ENCODE results near the gene PRKAA1.
A peak's percentile ranks its signal among the peaks of the same experiment; 100 is the strongest.

The PRKAA1 gene

GRCh38 chr5:40743771-40744170 lies 54.4 kb downstream of the PRKAA1 start:
- TF ChIP-seq EZH2 (optimal IDR thresholded peaks at IDR 0.05; ENCODE audit: low read depth, low read length): no peak
- no peak for TF ChIP-seq CTCF (IDR thresholded peaks at IDR 0.05; ENCODE audit: low read length)
- H3K9me2 ChIP-seq (replicated peaks; ENCODE audit: insufficient read depth, low read length): no peaks in the 10 kb centered on the region
- no peak overlapping the region for H2AFZ ChIP-seq (ENCODE audit: low read length)
- no peaks in the 10 kb centered on the region for H3K9me3 ChIP-seq (replicated peaks; ENCODE audit: insufficient read depth, low read length)
- no peak overlapping the region for H3K4me2 ChIP-seq (ENCODE audit: low read depth, low read length)
- H3F3A ChIP-seq (ENCODE audit: insufficient read depth, low read length): no peaks in the 10 kb centered on the region
- H3K4me3 ChIP-seq (ENCODE audit: low read length): no peak overlapping the region
- no peaks in the 10 kb centered on the region for H3K27me3 ChIP-seq (replicated peaks; ENCODE audit: insufficient read depth, low read length)
- H4K20me1 ChIP-seq (ENCODE audit: insufficient read depth, low read length): no peaks in the 10 kb centered on the region
- DNase-seq: no peak
- no peak overlapping the region for H3K27ac ChIP-seq (ENCODE audit: low read length)
- 0 out of 2 replicates have a peak, but pooled peaks cover 11% of the 10 kb centered on the region for H3K79me2 ChIP-seq (ENCODE audit: low read length)
- no peak overlapping the region for H3K9ac ChIP-seq (ENCODE audit: low read length)
- no peaks in the 10 kb centered on the region for H3K36me3 ChIP-seq (replicated peaks; ENCODE audit: insufficient read depth, low read length)
- no peaks in the 10 kb centered on the region for H3K4me1 ChIP-seq (ENCODE audit: low read length)

GRCh38 chr5:40738502-40738901 lies 59.7 kb downstream of the PRKAA1 start:
- H3K9me3 ChIP-seq (replicated peaks; ENCODE audit: insufficient read depth, low read length): no peaks in the 10 kb centered on the region
- H3K27ac ChIP-seq (ENCODE audit: low read length): no peak overlapping the region
- H3K4me3 ChIP-seq (ENCODE audit: low read length): no peak overlapping the region
- H3K9ac ChIP-seq (ENCODE audit: low read length): no peak overlapping the region
- H3K27me3 ChIP-seq (replicated peaks; ENCODE audit: insufficient read depth, low read length): no peaks in the 10 kb centered on the region
- H3K4me1 ChIP-seq (ENCODE audit: low read length): no peaks in the 10 kb centered on the region
- no peak for TF ChIP-seq EZH2phosphoT487 (IDR thresholded peaks at IDR 0.05; ENCODE audit: low read length)
- TF ChIP-seq EZH2 (optimal IDR thresholded peaks at IDR 0.05; ENCODE audit: low read depth, low read length): no peak
- no peak for TF ChIP-seq CTCF (IDR thresholded peaks at IDR 0.05; ENCODE audit: low read length)
- H3F3A ChIP-seq (ENCODE audit: insufficient read depth, low read length): no peaks in the 10 kb centered on the region
- no peak overlapping the region for H3K4me2 ChIP-seq (ENCODE audit: low read depth, low read length)
- no peaks in the 10 kb centered on the region for H3K9me2 ChIP-seq (replicated peaks; ENCODE audit: insufficient read depth, low read length)
- no peaks in the 10 kb centered on the region for H4K20me1 ChIP-seq (ENCODE audit: insufficient read depth, low read length)
- no peak overlapping the region for H2AFZ ChIP-seq (ENCODE audit: low read length)
- no peaks in the 10 kb centered on the region for H3K36me3 ChIP-seq (replicated peaks; ENCODE audit: insufficient read depth, low read length)
- DNase-seq: no peak
- no peaks in the 10 kb centered on the region for H3K79me2 ChIP-seq (ENCODE audit: low read length)

GRCh38 chr5:40736103-40736875 lies 61.9 kb downstream of the PRKAA1 start:
- peak; percentile 60 for DNase-seq
- no peak overlapping the region for H3K4me3 ChIP-seq (ENCODE audit: low read length)
- no peaks in the 10 kb centered on the region for H3K27me3 ChIP-seq (replicated peaks; ENCODE audit: insufficient read depth, low read length)
- no peaks in the 10 kb centered on the region for H3K9me2 ChIP-seq (replicated peaks; ENCODE audit: insufficient read depth, low read length)
- no peaks in the 10 kb centered on the region for H4K20me1 ChIP-seq (ENCODE audit: insufficient read depth, low read length)
- H3K79me2 ChIP-seq (ENCODE audit: low read length): no peaks in the 10 kb centered on the region
- no peak overlapping the region for H3K27ac ChIP-seq (ENCODE audit: low read length)
- H3K36me3 ChIP-seq (replicated peaks; ENCODE audit: insufficient read depth, low read length): no peaks in the 10 kb centered on the region
- H3K9ac ChIP-seq (ENCODE audit: low read length): no peak overlapping the region
- no peaks in the 10 kb centered on the region for H3K9me3 ChIP-seq (replicated peaks; ENCODE audit: insufficient read depth, low read length)
- no peak overlapping the region for H2AFZ ChIP-seq (ENCODE audit: low read length)
- no peaks in the 10 kb centered on the region for H3F3A ChIP-seq (ENCODE audit: insufficient read depth, low read length)
- no peaks in the 10 kb centered on the region for H3K4me1 ChIP-seq (ENCODE audit: low read length)
- TF ChIP-seq EZH2phosphoT487 (IDR thresholded peaks at IDR 0.05; ENCODE audit: low read length) (no peak), CTCF (IDR thresholded peaks at IDR 0.05; ENCODE audit: low read length) (peak; percentile 66)
- no peak overlapping the region for H3K4me2 ChIP-seq (ENCODE audit: low read depth, low read length)

All from MM.1S (cell line).